Measurements from ENCODE around the gene VWC2L. TPM values are rescaled to one million over a fixed set of nuclear protein-coding genes. Genes with fewer than 3 reads are reported as not detected.

The VWC2L gene
- total and polyA plus RNA-seq, 2 of the 8 experiments (the other 6 are each of a cell fraction or from before 2014, with no cell fraction given) = not detected

GRCh38 chr2:214378455-214379103 lies 32.3 kb upstream of the VWC2L start:
- no peak for DNase-seq (ENCODE audit: low read depth in 1 of 2, low spot score in 2 of 2)
- 91% methylated on average over 3 of the region's 3 CpGs; no CpG with 5 or more reads in 1 of the 2 experiments for WGBS, 2 experiments (ENCODE audit: extremely low coverage in 1 of 2, insufficient coverage in 1 of 2, insufficient read length in 1 of 2, insufficient replicate concordance in 2 of 2, low coverage in 1 of 2, low lambda C conversion rate in 2 of 2, missing lambda C conversion rate in 1 of 2)
- TF ChIP-seq RAD21 (IDR thresholded peaks at IDR 0.05 in 1 of 2, conservative IDR thresholded peaks at IDR 0.05 in 1 of 2; ENCODE audit: low read depth in 2 of 2, low read length in 2 of 2) = peak; percentile 51 to 61

More at GRCh38 chr2:214378455-214379103, 32.3 kb upstream of the VWC2L start:
- Histone ChIP-seq H2BK15ac (ENCODE audit: low read length) (no peak overlapping the region), H3K4me2 (ENCODE audit: insufficient read depth in 1 of 2, low read depth in 2 of 2, low read length in 2 of 2) (no peak overlapping the region), H2BK120ac (replicated peaks; ENCODE audit: low read depth, low read length) (no peak overlapping the region), H2AK5ac (ENCODE audit: low read depth, low read length) (no peak overlapping the region), H4K8ac (ENCODE audit: extremely low read depth, insufficient read depth, low read length) (no peak overlapping the region), H3K56ac (replicated peaks; ENCODE audit: insufficient read length, low read depth, low read length) (no peak overlapping the region), H3K23ac (ENCODE audit: insufficient read length) (no peak overlapping the region), H3K9me3 (ENCODE audit: insufficient read depth in 2 of 2, low read depth in 1 of 2, low read length in 1 of 2) (no peaks in the 10 kb centered on the region), H2BK20ac (ENCODE audit: low read length) (no peak overlapping the region), H3K14ac (ENCODE audit: insufficient read length) (no peak overlapping the region), H3K79me1 (ENCODE audit: low read depth, low read length) (no peaks in the 10 kb centered on the region), H3K4ac (replicated peaks; ENCODE audit: insufficient read length, low read depth, low read length) (no peak overlapping the region), H2BK12ac (ENCODE audit: low read depth, low read length) (no peak overlapping the region), H3K18ac (ENCODE audit: extremely low read depth, low read length) (no peak overlapping the region), H3K9ac (replicated peaks in 1 of 4; ENCODE audit: extremely low read depth in 1 of 4, low read depth in 3 of 4, low read length in 3 of 4) (no peak overlapping the region), H3K36me3 (ENCODE audit: control insufficient read depth in 2 of 4, insufficient read depth in 4 of 4, low read length in 3 of 4) (no peaks in the 10 kb centered on the region), H3K4me3 (ENCODE audit: extremely low read depth in 1 of 4, insufficient read depth in 2 of 4, low read depth in 3 of 4, low read length in 4 of 4) (no peak overlapping the region), H3K23me2 (ENCODE audit: low read depth, low read length) (no peaks in the 10 kb centered on the region), H3K27me3 (replicated peaks in 1 of 4; ENCODE audit: control insufficient read depth in 3 of 4, extremely low read depth in 1 of 4, insufficient read depth in 3 of 4, low read length in 3 of 4) (no peaks in the 10 kb centered on the region), H3K79me2 (ENCODE audit: control insufficient read depth in 1 of 2, insufficient read depth in 2 of 2, low read length in 2 of 2) (no peaks in the 10 kb centered on the region), H3K4me1 (replicated peaks in 1 of 4; ENCODE audit: control insufficient read depth in 3 of 4, insufficient read depth in 4 of 4, low read length in 3 of 4) (no peaks in the 10 kb centered on the region), H4K20me1 (replicated peaks in 1 of 2; ENCODE audit: control insufficient read depth in 1 of 2, insufficient read depth in 2 of 2, low read length in 2 of 2) (no peaks in the 10 kb centered on the region), H4K91ac (replicated peaks; ENCODE audit: insufficient read length, low read length) (no peak overlapping the region), H2BK5ac (ENCODE audit: low read depth, low read length) (no peak overlapping the region), H4K5ac (ENCODE audit: insufficient read length, low read depth, low read length) (no peak overlapping the region), H3K27ac (ENCODE audit: low read depth, low read length) (no peak overlapping the region), H2AFZ (ENCODE audit: low read length) (no peak overlapping the region)
- CTCF ChIA-PET (ENCODE audit: partially characterized antibody) = interaction anchor here (0.5 to 1.3 kb wide), 6 partner anchors 12 to 209 kb away, joined by 3 to 5 read pairs (median 3); no protein-coding TSS in a partner anchor
- no peak for FAIRE-seq
- POLR2A ChIA-PET (ENCODE audit: partially characterized antibody) = interaction anchor here (0.6 kb wide), 1 partner anchor 1439 kb away, joined by 3 read pairs; no protein-coding TSS in a partner anchor

All from H1 (cell line).